ENCODE data around the gene AMT. TPM values are rescaled to one million over a fixed set of nuclear protein-coding genes. Genes with fewer than 3 reads are reported as not detected.
A peak's percentile ranks its signal among the peaks of the same experiment; 100 is the strongest.

The AMT gene
- total RNA-seq, 1 donor from 2014 or later: 8.6 TPM

- DNase-seq: no peak
Observed at GRCh38 chr3:49388289-49388820, 33.9 kb downstream of the AMT start.

GRCh38 chr3:49387721-49388120 is 34.6 kb downstream of the AMT start:
- DNase-seq: no peak

GRCh38 chr3:49386056-49386756 is 36.1 kb downstream of the AMT start:
- DNase-seq: no peak

- DNase-seq: no peak
Observed at GRCh38 chr3:49385617-49386016, 36.7 kb downstream of the AMT start.

GRCh38 chr3:49383387-49383786 is 38.9 kb downstream of the AMT start:
- DNase-seq: no peak

GRCh38 chr3:49378249-49378895 is 43.9 kb downstream of the AMT start:
- peak; percentile 78 for DNase-seq

- DNase-seq: no peak
Observed at GRCh38 chr3:49377483-49377882, 44.8 kb downstream of the AMT start.

GRCh38 chr3:49371946-49372345 is 50.3 kb downstream of the AMT start:
- DNase-seq: no peak

GRCh38 chr3:49370585-49371290 is 51.5 kb downstream of the AMT start:
- no peak for DNase-seq

Small RNA genes lying within 50 kb of the gene (small RNA-seq; reads per million reads assigned to genes)
- not detected for gene RNA5SP130 (ENCODE audit: low replicate concordance)

Other genes with a start within 250 kb of the AMT start
- 4.1 TPM for gene C3orf62, start 145.2 kb downstream of the AMT start, total RNA-seq
- 25.1 TPM for gene USP4, start 82.4 kb downstream of the AMT start, total RNA-seq
- gene GPX1, start 64.1 kb downstream of the AMT start, total RNA-seq: 60.0 TPM
- 403 TPM for gene RHOA, start 10.5 kb downstream of the AMT start, total RNA-seq
- gene TCTA, start 10.1 kb downstream of the AMT start, total RNA-seq: 15.1 TPM
- gene NICN1, start 6.9 kb upstream of the AMT start, total RNA-seq: 2.7 TPM
- gene DAG1, start 47.8 kb upstream of the AMT start, total RNA-seq: 201 TPM
- 0.82 TPM for gene BSN, start 132.0 kb upstream of the AMT start, total RNA-seq

Data from tongue (tissue), 3 donors.